ENCODE measurements around the gene AK1.
A peak's percentile ranks its signal among the peaks of the same experiment; 100 is the strongest.
"Not testable (repeated sequence)": the region's sequence is repeated elsewhere in the genome, so short reads cannot be mapped to it uniquely, and the experiment has no call there.

Gene AK1

DNA sequence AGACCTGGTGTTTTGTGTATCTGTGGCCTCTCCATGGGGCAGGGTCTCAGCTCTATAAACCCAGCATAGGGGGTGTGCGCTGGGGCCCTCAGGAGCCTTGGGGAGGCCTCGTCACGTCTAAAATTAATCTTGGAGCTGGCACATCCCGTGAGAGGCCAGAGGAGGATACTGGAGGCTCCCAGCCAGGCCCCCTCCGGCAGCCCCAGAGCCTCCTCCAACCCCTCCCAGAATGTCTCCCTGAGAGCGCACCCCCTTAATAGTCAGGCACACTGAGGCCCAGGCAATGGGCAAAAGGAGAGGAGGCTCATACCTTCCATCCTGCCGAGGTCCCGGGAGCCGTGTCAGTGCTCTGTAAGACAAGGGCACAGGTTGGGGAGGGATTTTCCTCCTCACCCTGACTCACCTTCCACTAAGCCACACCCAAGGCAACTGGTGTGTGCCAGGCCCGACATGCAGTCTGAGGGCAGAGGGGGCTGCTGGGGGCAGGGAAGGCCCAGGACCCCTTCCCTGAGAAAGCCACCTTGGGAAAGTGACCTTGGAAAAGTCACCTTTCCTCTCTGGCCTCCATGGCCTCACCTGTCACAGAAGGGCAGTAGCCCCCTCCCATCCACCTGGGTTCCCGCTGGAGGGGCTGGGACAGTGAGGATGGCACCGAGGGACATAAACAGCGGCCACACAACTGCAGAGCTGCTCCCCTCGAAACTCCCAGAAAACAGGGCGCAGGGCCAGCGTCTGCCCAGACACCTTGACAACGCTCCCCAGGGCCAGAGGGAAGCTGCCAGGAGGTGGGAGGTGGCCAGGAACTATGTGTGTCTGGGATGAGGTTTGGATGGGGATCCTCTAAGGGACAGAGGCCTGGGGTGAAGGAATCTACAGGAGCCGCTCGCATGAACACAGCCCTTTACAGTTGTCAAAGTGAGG, 2.9 kb downstream of the AK1 start:
- no peak overlapping the region for H3K27ac ChIP-seq (ENCODE audit: low read length)
- no peaks in the 10 kb centered on the region for H3K27me3 ChIP-seq (ENCODE audit: control insufficient read depth, insufficient read depth, low read length)
- H3K4me1 ChIP-seq (ENCODE audit: control insufficient read depth, insufficient read depth, low read length) = peaks cover 2% of the 10 kb centered on the region; the same call in 1 of the 2 replicates
- WGBS (ENCODE audit: insufficient coverage, insufficient read length) = no CpG with 5 or more reads among the region's 19 CpGs
- no peaks in the 10 kb centered on the region for H3K36me3 ChIP-seq (ENCODE audit: control insufficient read depth, insufficient read depth, low read length)
- H3K4me3 ChIP-seq (ENCODE audit: low read length) = no peak overlapping the region
- no peak for DNase-seq (ENCODE audit: low read depth, low spot score)
- no peaks in the 10 kb centered on the region for H3K9me3 ChIP-seq (ENCODE audit: control insufficient read depth, insufficient read depth, low read length)

DNA sequence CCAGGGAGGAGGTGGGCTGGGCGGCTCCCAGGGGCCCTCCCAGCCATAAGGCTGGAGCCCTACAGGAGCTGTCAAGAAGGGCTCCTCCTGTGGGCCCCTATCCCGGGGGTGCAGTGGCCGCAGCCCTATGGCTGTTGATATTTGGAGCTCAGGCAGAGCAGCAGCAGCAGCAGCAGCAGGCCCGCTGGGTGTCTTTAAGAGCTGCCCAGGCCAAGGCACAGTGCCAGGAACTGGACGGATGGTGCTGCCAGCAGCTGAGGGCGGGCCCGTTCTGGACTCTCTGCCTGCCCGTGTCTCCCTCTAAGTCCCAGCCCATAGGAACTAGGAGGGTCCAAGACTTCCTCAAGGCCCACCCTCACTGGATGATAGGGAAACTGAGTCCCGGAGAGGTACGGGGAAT, 3.6 kb downstream of the AK1 start:
- DNase-seq (ENCODE audit: low read depth, low spot score) = no peak
- Histone ChIP-seq H3K27me3 (ENCODE audit: control insufficient read depth, insufficient read depth, low read length) (no peaks in the 10 kb centered on the region), H3K9me3 (ENCODE audit: control insufficient read depth, insufficient read depth, low read length) (no peaks in the 10 kb centered on the region), H3K27ac (ENCODE audit: low read length) (no peak overlapping the region), H3K36me3 (ENCODE audit: control insufficient read depth, insufficient read depth, low read length) (no peaks in the 10 kb centered on the region), H3K4me3 (ENCODE audit: low read length) (no peak overlapping the region), H3K4me1 (ENCODE audit: control insufficient read depth, insufficient read depth, low read length) (peaks cover 3% of the 10 kb centered on the region; the same call in 1 of the 2 replicates)
- no CpG with 5 or more reads among the region's 10 CpGs for WGBS (ENCODE audit: insufficient coverage, insufficient read length)

DNA sequence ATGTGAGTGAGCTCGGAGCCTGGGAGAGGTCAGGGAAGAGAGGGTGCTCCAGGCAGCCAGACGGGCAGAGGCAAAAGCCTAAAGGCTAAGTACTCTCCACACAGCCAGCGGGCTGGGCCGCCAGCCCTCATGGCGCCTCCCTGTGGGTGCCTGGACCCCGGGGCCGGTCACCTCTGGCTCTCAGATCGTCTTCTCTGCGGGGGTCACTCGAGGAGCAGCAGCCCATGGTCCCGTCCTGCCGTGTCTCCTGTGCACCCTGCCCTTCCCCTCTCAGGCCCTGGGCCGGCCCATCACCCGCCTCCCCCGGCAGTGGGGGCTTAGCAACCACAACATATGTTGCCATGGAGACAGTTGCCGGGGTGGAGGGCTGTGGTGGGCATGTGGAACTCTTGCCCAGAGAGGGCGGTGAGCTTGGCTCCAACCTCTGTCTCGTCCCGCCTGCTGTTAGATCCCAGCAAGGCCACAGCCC, 4.2 kb downstream of the AK1 start:
- no CpG with 5 or more reads among the region's 19 CpGs for WGBS (ENCODE audit: insufficient coverage, insufficient read length)
- no peak for DNase-seq (ENCODE audit: low read depth, low spot score)
- no peaks in the 10 kb centered on the region for H3K36me3 ChIP-seq (ENCODE audit: control insufficient read depth, insufficient read depth, low read length)
- H3K4me3 ChIP-seq (ENCODE audit: low read length) = no peak overlapping the region
- no peaks in the 10 kb centered on the region for H3K9me3 ChIP-seq (ENCODE audit: control insufficient read depth, insufficient read depth, low read length)
- H3K4me1 ChIP-seq (ENCODE audit: control insufficient read depth, insufficient read depth, low read length) = peaks cover 3% of the 10 kb centered on the region; the same call in 1 of the 2 replicates
- no peak overlapping the region for H3K27ac ChIP-seq (ENCODE audit: low read length)
- H3K27me3 ChIP-seq (ENCODE audit: control insufficient read depth, insufficient read depth, low read length) = no peaks in the 10 kb centered on the region

DNA sequence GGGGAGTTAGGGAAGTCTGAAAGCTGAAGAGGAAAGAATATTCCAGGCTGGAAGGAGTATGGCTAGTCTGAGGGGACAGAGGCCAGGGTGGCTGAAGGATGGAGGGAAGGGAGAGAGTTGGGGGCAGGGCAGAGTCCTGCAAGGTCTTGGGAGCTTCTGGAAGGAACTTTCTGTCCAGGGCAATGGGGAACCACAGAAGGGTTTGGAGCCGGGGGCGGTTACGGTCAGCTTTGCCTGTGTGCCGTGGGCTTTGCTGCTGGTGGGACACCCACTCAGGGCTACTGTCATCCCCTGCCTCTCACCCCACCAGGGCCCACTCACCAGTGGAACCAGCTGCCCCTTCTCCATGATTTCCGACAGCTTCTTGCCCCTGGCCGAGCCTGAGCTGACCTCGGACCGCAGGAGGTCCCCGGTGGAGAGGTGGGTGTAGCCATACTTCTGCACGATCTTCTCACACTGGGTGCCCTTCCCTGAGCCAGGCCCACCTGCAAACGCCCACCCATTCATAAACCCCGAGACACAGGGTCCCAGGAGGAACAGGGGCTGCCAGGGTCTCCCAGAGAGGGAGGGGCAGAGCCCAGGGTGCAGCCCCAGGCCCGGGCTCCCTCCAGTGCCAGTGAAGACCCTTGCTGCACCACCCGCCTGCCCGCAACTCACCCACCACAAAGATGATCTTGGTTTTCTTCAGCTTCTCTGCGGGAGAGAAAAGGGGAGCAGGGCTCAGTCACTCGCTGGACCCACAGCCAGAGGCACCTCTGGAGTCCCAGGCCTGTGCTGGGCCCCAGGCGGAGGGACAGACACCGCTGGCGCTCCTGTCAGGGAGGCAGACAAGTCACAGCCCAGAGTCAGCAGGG, 4.9 kb downstream of the AK1 start:
- no peak overlapping the region for H3K4me3 ChIP-seq (ENCODE audit: low read length)
- H3K27ac ChIP-seq (ENCODE audit: low read length) = no peak overlapping the region
- WGBS (ENCODE audit: insufficient coverage, insufficient read length) = no CpG with 5 or more reads among the region's 20 CpGs

DNA sequence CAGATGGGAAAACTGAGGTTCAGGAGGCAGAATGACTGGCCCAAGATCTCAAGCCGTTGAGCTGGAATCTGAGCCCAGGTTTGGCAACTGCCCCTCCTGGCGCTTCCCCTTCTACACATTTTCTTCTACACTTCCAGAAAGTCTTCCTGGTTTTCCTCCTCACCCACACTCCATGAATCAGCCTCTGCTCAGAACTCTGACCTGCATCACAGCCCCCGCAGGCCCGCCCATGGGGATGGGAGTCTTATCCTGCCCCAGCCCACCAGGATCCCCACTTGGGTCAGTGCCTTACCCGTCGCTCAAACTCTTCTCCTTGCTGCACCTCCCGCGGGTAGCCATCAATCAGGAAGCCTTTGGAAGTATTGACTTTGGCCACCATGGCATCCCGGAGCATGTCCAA, 5.9 kb downstream of the AK1 start:
- H3K36me3 ChIP-seq (ENCODE audit: control insufficient read depth, insufficient read depth, low read length) = peaks cover 4% of the 10 kb centered on the region; the same call in 1 of the 2 replicates
- H3K27me3 ChIP-seq (ENCODE audit: control insufficient read depth, insufficient read depth, low read length) = no peaks in the 10 kb centered on the region
- no peak overlapping the region for H3K4me3 ChIP-seq (ENCODE audit: low read length)
- H3K4me1 ChIP-seq (ENCODE audit: control insufficient read depth, insufficient read depth, low read length) = 0 out of 2 replicates have a peak, but pooled peaks cover 1% of the 10 kb centered on the region
- H3K27ac ChIP-seq (ENCODE audit: low read length) = no peak overlapping the region
- WGBS (ENCODE audit: insufficient coverage, insufficient read length) = no CpG with 5 or more reads among the region's 9 CpGs
- H3K9me3 ChIP-seq (ENCODE audit: control insufficient read depth, insufficient read depth, low read length) = no peaks in the 10 kb centered on the region
- no peak for DNase-seq (ENCODE audit: low read depth, low spot score)

More for the DNA sequence above, 4.9 kb downstream of the AK1 start:
- no peak for DNase-seq (ENCODE audit: low read depth, low spot score)
- Histone ChIP-seq H3K9me3 (ENCODE audit: control insufficient read depth, insufficient read depth, low read length) (no peaks in the 10 kb centered on the region), H3K36me3 (ENCODE audit: control insufficient read depth, insufficient read depth, low read length) (0 out of 2 replicates have a peak, but pooled peaks cover under 1% of the 10 kb centered on the region), H3K4me1 (ENCODE audit: control insufficient read depth, insufficient read depth, low read length) (peaks cover 3% of the 10 kb centered on the region; the same call in 1 of the 2 replicates), H3K27me3 (ENCODE audit: control insufficient read depth, insufficient read depth, low read length) (no peaks in the 10 kb centered on the region)

DNA sequence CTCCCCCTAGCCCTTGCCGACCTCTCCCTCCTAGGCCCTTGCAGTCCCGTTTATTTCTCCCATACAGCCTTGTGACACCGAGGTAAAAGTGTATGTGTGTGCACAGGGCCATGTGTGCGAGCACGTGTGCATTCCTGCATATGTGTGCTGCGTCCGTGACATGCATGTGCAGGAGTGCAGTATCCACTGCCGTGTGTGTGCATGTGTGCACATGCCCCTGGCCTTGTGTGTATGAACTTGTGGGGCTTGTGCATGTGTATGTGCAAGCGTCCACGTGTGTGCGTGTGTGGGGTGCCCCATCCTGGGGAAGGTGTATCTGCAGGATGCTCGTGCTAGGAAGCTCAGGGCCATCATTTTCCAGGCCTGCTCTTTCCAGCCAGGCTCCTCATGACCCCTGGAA, 6.6 kb downstream of the AK1 start:
- H3K27me3 ChIP-seq (ENCODE audit: control insufficient read depth, insufficient read depth, low read length) = no peaks in the 10 kb centered on the region
- peaks cover 4% of the 10 kb centered on the region; the same call in 1 of the 2 replicates for H3K36me3 ChIP-seq (ENCODE audit: control insufficient read depth, insufficient read depth, low read length)
- H3K9me3 ChIP-seq (ENCODE audit: control insufficient read depth, insufficient read depth, low read length) = no peaks in the 10 kb centered on the region
- no peak overlapping the region for H3K4me3 ChIP-seq (ENCODE audit: low read length)
- no peak for DNase-seq (ENCODE audit: low read depth, low spot score)
- 0 out of 2 replicates have a peak, but pooled peaks cover 1% of the 10 kb centered on the region for H3K4me1 ChIP-seq (ENCODE audit: control insufficient read depth, insufficient read depth, low read length)
- no CpG with 5 or more reads among the region's 12 CpGs for WGBS (ENCODE audit: insufficient coverage, insufficient read length)
- H3K27ac ChIP-seq (ENCODE audit: low read length) = no peak overlapping the region

DNA sequence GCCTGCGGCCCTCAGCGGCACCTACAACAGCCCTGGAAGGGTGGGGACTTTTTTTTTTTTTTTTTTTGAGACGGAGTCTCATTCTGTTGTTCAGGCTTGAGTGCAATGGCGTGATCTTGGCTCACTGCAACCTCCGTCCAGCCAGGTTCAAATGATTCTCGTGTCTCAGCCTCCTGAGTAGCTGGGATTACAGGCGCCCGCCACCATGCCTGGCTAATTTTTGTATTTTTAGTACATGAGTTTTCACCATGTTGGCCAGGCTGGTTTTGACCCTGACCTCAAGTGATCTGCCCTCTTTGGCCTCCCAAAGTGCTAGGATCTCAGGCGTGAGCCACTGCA, 7.4 kb downstream of the AK1 start:
- no CpG with 5 or more reads among the region's 9 CpGs for WGBS (ENCODE audit: insufficient coverage, insufficient read length)
- not testable (repeated sequence) for H3K36me3 ChIP-seq (ENCODE audit: control insufficient read depth, insufficient read depth, low read length); H3K27ac ChIP-seq (ENCODE audit: low read length)

DNA sequence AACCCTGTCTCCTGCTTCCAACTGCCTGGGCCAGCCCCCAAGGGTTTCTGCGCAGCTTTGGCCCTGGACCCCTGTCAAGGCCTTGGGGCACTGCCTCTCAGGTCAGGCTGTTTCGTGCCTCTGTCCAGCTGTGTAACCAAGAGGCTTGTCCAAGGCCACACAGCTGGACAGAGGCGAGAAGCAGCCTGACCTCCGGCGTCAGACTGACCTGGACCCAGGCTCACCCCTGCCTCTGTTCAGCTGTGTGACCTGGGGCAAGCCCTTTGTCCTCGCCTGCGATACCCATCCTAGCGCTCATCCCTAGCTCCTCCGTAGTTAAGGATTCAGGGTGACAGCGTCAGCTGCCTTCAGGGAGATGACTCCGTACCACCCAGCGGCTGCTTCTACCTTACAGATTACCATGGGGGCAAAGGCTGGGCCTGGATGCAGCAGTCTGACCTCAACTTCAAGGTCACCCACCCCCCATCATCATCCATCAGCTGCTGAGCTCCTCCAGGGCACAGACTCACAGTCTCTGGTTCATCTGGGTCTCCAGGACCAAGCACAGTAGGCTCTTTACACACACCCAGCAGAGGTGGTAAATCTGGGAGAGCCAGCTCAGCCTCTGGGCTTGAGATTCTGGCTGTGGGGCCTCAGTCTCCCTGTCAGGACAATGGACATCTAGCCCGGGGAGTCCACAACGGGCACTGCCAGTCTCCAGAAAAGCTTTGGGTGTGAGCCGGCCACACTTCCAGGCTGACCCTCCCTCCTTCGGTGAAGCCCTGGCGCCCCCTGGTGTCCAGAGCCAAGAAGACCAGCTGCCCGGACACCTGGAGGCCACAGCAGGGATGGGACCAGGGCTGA, 7.9 kb downstream of the AK1 start:
- peak; percentile 54 for DNase-seq (ENCODE audit: low read depth, low spot score)
- no peaks in the 10 kb centered on the region for H3K27me3 ChIP-seq (ENCODE audit: control insufficient read depth, insufficient read depth, low read length)
- no CpG with 5 or more reads among the region's 18 CpGs for WGBS (ENCODE audit: insufficient coverage, insufficient read length)
- H3K27ac ChIP-seq (ENCODE audit: low read length) = no peak overlapping the region
- H3K9me3 ChIP-seq (ENCODE audit: control insufficient read depth, insufficient read depth, low read length) = no peaks in the 10 kb centered on the region
- no peak overlapping the region for H3K4me3 ChIP-seq (ENCODE audit: low read length)
- H3K36me3 ChIP-seq (ENCODE audit: control insufficient read depth, insufficient read depth, low read length) = peaks cover 4% of the 10 kb centered on the region; the same call in 1 of the 2 replicates
- 0 out of 2 replicates have a peak, but pooled peaks cover 1% of the 10 kb centered on the region for H3K4me1 ChIP-seq (ENCODE audit: control insufficient read depth, insufficient read depth, low read length)

More for the DNA sequence above, 7.4 kb downstream of the AK1 start:
- not testable (repeated sequence) for H3K9me3 ChIP-seq (ENCODE audit: control insufficient read depth, insufficient read depth, low read length); DNase-seq (ENCODE audit: low read depth, low spot score); H3K4me3 ChIP-seq (ENCODE audit: low read length); H3K27me3 ChIP-seq (ENCODE audit: control insufficient read depth, insufficient read depth, low read length); H3K4me1 ChIP-seq (ENCODE audit: control insufficient read depth, insufficient read depth, low read length)

DNA sequence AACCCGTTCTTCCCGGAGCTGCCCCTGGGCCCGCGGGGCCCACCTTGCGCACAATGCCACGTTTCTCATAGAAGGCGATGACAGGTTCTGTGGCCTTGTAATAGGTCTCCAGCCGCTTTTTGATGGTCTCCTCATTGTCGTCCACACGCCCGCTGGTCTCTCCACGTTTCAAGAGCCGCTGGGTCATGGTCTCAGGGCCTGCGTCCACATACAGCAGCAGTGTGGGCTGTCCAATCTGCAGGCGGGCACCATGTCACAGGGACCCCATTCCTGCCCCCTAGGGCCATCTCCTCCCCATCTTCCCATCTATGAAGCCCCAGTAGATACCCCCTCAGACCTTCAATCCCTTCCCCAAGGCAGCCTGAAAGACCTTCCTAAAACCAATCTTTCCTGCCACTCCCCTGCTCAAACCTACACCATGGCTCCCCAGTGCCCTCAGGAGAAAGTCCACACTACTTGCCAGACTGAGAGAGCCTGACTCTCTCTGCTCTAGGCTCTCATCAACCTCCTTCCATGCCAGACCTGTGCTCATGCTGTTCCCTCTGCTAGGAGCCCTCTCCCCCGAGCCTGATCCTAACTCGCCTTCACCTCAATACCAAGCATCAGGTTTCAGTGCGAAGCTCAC, 9.1 kb downstream of the AK1 start:
- WGBS (ENCODE audit: insufficient coverage, insufficient read length) = no CpG with 5 or more reads among the region's 18 CpGs
- Histone ChIP-seq H3K4me3 (ENCODE audit: low read length) (no peak overlapping the region), H3K4me1 (ENCODE audit: control insufficient read depth, insufficient read depth, low read length) (0 out of 2 replicates have a peak, but pooled peaks cover 1% of the 10 kb centered on the region), H3K9me3 (ENCODE audit: control insufficient read depth, insufficient read depth, low read length) (no peaks in the 10 kb centered on the region), H3K27me3 (ENCODE audit: control insufficient read depth, insufficient read depth, low read length) (no peaks in the 10 kb centered on the region), H3K27ac (ENCODE audit: low read length) (no peak overlapping the region), H3K36me3 (ENCODE audit: control insufficient read depth, insufficient read depth, low read length) (peaks cover 4% of the 10 kb centered on the region; the same call in 1 of the 2 replicates)
- no peak for DNase-seq (ENCODE audit: low read depth, low spot score)

Data from iPS DF 6.9 (cell line).